Astrocyte (in vitro differentiated cells and primary cell): Measurements from ENCODE around the gene PRKCE. TPM values are rescaled to one million over a fixed set of nuclear protein-coding genes. Genes with fewer than 3 reads are reported as not detected.

ENCODE experiments used
- DNase-seq: peaks from one replicate; pipeline ENCODE4 v3.0.0-alpha.2; 2010; ENCODE audit warnings: low read depth
- FAIRE-seq: peaks from 2 replicates; lab custom pipeline; 2011; peaks lifted over from hg19 to GRCh38; lab: Jason Lieb, UNC
- H2AFZ ChIP-seq: 2 replicates; pipeline ENCODE4 v1.6.0; 2012; ENCODE audit warnings: low read depth, low read length, inconsistent platforms
- H3K27ac ChIP-seq: 2 replicates; pipeline ENCODE4 v1.5.1; 2011; ENCODE audit warnings: low read depth, low read length, inconsistent platforms
- H3K27me3 ChIP-seq: 2 replicates; pipeline ENCODE4 v1.6.0; 2011; ENCODE audit warnings: low read length, inconsistent platforms; ENCODE audit not compliant: insufficient read depth
- H3K36me3 ChIP-seq: 2 replicates; pipeline ENCODE4 v1.5.1; 2011; ENCODE audit warnings: low read length, inconsistent platforms; ENCODE audit not compliant: insufficient read depth
- H3K4me1 ChIP-seq: 2 replicates; pipeline ENCODE4 v1.5.1; 2011; ENCODE audit warnings: low read length, inconsistent platforms; ENCODE audit not compliant: insufficient read depth
- H3K4me2 ChIP-seq: 2 replicates; pipeline ENCODE4 v1.6.0; 2012; ENCODE audit warnings: low read length, inconsistent platforms
- H3K4me3 ChIP-seq: 2 replicates; pipeline ENCODE4 v1.5.1; 2011; ENCODE audit warnings: low read depth, mild to moderate bottlenecking, low read length, inconsistent platforms; ENCODE audit not compliant: insufficient read depth
- H3K79me2 ChIP-seq: 2 replicates; pipeline ENCODE4 v1.6.0; 2012; ENCODE audit warnings: mild to moderate bottlenecking, low read length, inconsistent platforms; ENCODE audit not compliant: insufficient read depth
- H3K9ac ChIP-seq: 2 replicates; pipeline ENCODE4 v1.6.0; 2012; ENCODE audit warnings: mild to moderate bottlenecking, low read length, inconsistent platforms
- H3K9me3 ChIP-seq: 2 replicates; pipeline ENCODE4 v1.5.1; 2012; ENCODE audit warnings: low read depth, mild to moderate bottlenecking, low read length, inconsistent platforms; ENCODE audit not compliant: insufficient read depth
- H4K20me1 ChIP-seq: 2 replicates; pipeline ENCODE4 v1.6.0; 2012; ENCODE audit warnings: low read length, inconsistent platforms; ENCODE audit not compliant: insufficient read depth
- H3K27ac Mint-ChIP-seq: one replicate; pipeline ENCODE4 v1.8.0; 2021; ENCODE audit warnings: mild to moderate bottlenecking, mixed read lengths; ENCODE audit not compliant: unreplicated experiment
- H3K27me3 Mint-ChIP-seq: one replicate; pipeline ENCODE4 v1.8.0; 2021; ENCODE audit warnings: low read depth, mixed read lengths; ENCODE audit not compliant: unreplicated experiment
- H3K36me3 Mint-ChIP-seq: one replicate; pipeline ENCODE4 v1.8.0; 2021; ENCODE audit warnings: low read depth, mixed read lengths; ENCODE audit not compliant: unreplicated experiment
- H3K4me1 Mint-ChIP-seq: one replicate; pipeline ENCODE4 v1.8.0; 2021; ENCODE audit warnings: low read depth, mixed read lengths; ENCODE audit not compliant: unreplicated experiment
- H3K4me3 Mint-ChIP-seq: one replicate; pipeline ENCODE4 v1.8.0; 2021; ENCODE audit warnings: mild to moderate bottlenecking, moderate library complexity, mixed read lengths; ENCODE audit not compliant: unreplicated experiment
- H3K9me3 Mint-ChIP-seq: one replicate; pipeline ENCODE4 v1.8.0; 2021; ENCODE audit warnings: mild to moderate bottlenecking, mixed read lengths; ENCODE audit not compliant: unreplicated experiment
- CTCF ChIP-seq: IDR thresholded peaks from 2 replicates; pipeline ENCODE4 v1.5.1; 2011; ENCODE audit warnings: low read depth, mild to moderate bottlenecking, inconsistent platforms, low read length, moderate library complexity; ENCODE audit not compliant: insufficient read depth
- EZH2 ChIP-seq: IDR thresholded peaks from 2 replicates; pipeline ENCODE4 v1.6.1; 2012; ENCODE audit warnings: mild to moderate bottlenecking, low read length, inconsistent platforms; ENCODE audit not compliant: insufficient read depth
- total RNA-seq: library from RNA; stranded (reverse); gene quantifications from 2 replicates; pipeline ENCODE4 v1.2.1, GENCODE V29; 2021

Gene PRKCE
- total RNA-seq, 1 donor from 2014 or later: 12.8 TPM

GRCh38 chr2:45687964-45688363 lies 36.5 kb downstream of the PRKCE start:
- no peak overlapping the region for H2AFZ ChIP-seq
- Mint-ChIP-seq H3K4me1 (peaks cover 8% of the 10 kb centered on the region), H3K27me3 (peaks cover 1% of the 10 kb centered on the region), H3K9me3 (no peaks in the 10 kb centered on the region), H3K4me3 (no peak overlapping the region), H3K36me3 (no peaks in the 10 kb centered on the region), H3K27ac (no peak overlapping the region)
- FAIRE-seq (no peak), DNase-seq (no peak)
- no peak for TF ChIP-seq CTCF
- TF ChIP-seq EZH2: no peak
- H3K36me3 ChIP-seq: no peaks in the 10 kb centered on the region
- no peak overlapping the region for H3K4me3 ChIP-seq
- no peaks in the 10 kb centered on the region for H3K9me3 ChIP-seq
- H3K4me2 ChIP-seq: no peak overlapping the region
- H3K4me1 ChIP-seq: no peaks in the 10 kb centered on the region
- H3K27me3 ChIP-seq: no peaks in the 10 kb centered on the region
- peaks cover 19% of the 10 kb centered on the region for H4K20me1 ChIP-seq
- no peak overlapping the region for H3K9ac ChIP-seq
- H3K79me2 ChIP-seq: peaks cover 4% of the 10 kb centered on the region
- no peak overlapping the region for H3K27ac ChIP-seq

GRCh38 chr2:45688479-45689298 lies 37.2 kb downstream of the PRKCE start:
- Histone ChIP-seq H3K79me2 (peaks cover 4% of the 10 kb centered on the region), H3K4me3 (no peak overlapping the region), H2AFZ (no peak overlapping the region), H3K9ac (no peak overlapping the region), H3K4me1 (no peaks in the 10 kb centered on the region), H3K27me3 (no peaks in the 10 kb centered on the region), H3K9me3 (no peaks in the 10 kb centered on the region), H3K27ac (no peak overlapping the region), H3K36me3 (no peaks in the 10 kb centered on the region), H4K20me1 (peaks cover 22% of the 10 kb centered on the region), H3K4me2 (no peak overlapping the region)
- Mint-ChIP-seq H3K27me3 (no peaks in the 10 kb centered on the region), H3K4me3 (no peak overlapping the region), H3K4me1 (peaks cover 8% of the 10 kb centered on the region), H3K9me3 (no peaks in the 10 kb centered on the region), H3K36me3 (no peaks in the 10 kb centered on the region), H3K27ac (no peak overlapping the region)
- FAIRE-seq (no peak), DNase-seq (peak; percentile 68)
- TF ChIP-seq EZH2: no peak
- no peak for TF ChIP-seq CTCF

- H3K27ac ChIP-seq: no peak overlapping the region
- no peak overlapping the region for H3K4me3 Mint-ChIP-seq
- H3K4me3 ChIP-seq: no peak overlapping the region
- no peak overlapping the region for H3K9ac ChIP-seq
- DNase-seq (no peak), FAIRE-seq (no peak)
- no peak for TF ChIP-seq CTCF
- no peak for TF ChIP-seq EZH2
- no peaks in the 10 kb centered on the region for H3K27me3 ChIP-seq
- H3K36me3 Mint-ChIP-seq: no peaks in the 10 kb centered on the region
- no peaks in the 10 kb centered on the region for H3K36me3 ChIP-seq
- H3K4me1 ChIP-seq: no peaks in the 10 kb centered on the region
- no peak overlapping the region for H3K27ac Mint-ChIP-seq
- H3K79me2 ChIP-seq: peaks cover 10% of the 10 kb centered on the region
- H3K4me2 ChIP-seq: no peak overlapping the region
- H3K9me3 Mint-ChIP-seq: no peaks in the 10 kb centered on the region
- H2AFZ ChIP-seq: no peak overlapping the region
- no peaks in the 10 kb centered on the region for H3K27me3 Mint-ChIP-seq
- no peaks in the 10 kb centered on the region for H3K9me3 ChIP-seq
- peaks cover 8% of the 10 kb centered on the region for H3K4me1 Mint-ChIP-seq
- peaks cover 22% of the 10 kb centered on the region for H4K20me1 ChIP-seq
Observed at GRCh38 chr2:45690231-45690630, 38.8 kb downstream of the PRKCE start.
